GM18861 (cell line): ENCODE measurements around the gene TUNAR.

Source experiments
- ATAC-seq: cut with Tn5 transposase; IDR thresholded peaks from one replicate; pipeline ENCODE4 v1.9.1; 2021; ENCODE audit not compliant: unreplicated experiment

The TUNAR gene

DNA sequence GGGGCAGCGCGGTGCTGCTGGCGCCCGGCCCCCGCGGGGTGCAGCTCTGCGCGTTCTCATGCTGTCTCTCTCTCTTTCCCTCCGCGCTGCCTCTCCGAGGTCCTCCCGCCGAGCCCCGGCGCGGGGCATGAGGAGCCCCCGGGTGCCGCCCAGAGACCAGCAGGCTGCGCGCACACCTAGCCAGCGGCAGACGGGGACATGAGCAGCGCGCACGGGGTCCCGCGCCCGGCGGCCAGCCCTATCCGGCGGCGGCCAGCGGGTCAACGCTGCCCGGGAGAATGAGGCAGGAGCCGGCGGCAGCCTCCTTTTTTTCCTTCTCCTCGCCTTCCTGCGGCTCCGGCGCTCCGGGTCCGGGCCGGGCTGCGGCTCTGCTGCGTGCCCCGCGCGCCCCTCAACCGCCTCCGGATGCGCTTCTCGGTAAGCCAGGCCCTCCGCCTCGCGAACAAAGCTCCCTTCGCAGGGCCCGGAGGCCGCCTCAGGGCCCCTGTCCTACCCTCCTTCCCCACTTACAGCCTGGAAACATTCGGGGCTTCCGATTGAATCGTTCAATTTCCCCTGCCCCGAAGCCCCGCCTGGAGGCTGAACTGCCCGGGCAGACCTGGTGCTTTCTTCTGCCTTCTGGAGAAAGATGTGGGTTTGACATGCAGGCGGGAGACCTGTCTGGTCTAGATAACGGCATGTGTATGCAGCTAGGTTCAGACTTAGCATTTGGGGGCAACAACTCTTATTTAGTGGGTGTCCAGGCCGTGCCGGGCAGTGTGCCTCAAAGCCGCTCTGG, at the start of gene TUNAR:
Gene TUNAR (plus strand): TSS at position 72 of the 778 bp plus-strand sequence.
- no peak for ATAC-seq

DNA sequence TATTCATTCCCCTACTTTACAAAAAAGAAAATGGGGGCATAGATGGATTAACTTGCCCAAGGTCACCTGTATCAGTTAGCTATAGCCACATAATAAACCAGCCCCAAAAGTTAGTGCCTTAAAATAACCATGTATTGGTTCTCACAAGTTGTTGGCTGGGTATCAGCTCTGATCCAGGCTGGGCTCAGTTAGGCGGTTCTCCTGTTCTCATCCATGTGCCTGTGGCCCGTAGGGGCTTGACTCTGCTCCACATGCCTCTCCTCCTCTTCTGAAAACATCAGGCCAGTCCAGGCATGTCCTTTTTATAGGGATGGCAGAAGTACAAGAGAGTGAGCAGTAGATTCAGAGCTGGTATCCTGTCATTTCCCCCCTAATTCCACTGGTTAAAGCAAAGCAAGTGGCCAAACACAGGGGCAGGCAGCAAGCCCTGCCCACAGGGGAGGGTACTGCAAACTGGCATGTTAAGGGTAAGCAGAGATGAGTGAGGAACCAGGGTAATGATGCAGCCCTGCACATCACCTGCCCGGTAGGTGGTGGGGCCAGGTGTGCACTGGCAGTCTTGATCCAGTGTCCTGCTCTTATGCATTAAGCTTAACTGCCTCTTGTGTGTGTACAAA, 47.9 kb upstream of the TUNAR start:
- no peak for ATAC-seq

DNA sequence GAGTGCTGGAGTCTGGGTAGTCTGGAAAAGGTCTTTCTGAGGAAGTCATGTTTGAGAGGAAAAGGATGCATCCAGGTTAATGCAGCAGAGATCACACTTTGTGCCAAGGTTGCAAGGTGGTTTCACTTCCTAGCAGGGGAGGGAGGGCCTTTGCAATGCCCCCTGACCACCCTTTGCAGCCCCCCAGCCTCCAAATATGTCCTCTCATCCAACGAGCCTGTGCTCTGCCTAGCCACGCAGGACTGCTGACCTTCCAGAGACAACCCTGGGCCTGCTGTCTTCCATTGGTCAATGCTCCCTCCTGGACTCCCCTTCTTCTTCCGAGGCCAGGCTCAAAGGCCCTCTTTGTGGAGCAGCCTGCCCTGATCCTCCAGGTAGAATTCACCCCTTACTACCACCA, 47.3 kb upstream of the TUNAR start:
- ATAC-seq = no peak

DNA sequence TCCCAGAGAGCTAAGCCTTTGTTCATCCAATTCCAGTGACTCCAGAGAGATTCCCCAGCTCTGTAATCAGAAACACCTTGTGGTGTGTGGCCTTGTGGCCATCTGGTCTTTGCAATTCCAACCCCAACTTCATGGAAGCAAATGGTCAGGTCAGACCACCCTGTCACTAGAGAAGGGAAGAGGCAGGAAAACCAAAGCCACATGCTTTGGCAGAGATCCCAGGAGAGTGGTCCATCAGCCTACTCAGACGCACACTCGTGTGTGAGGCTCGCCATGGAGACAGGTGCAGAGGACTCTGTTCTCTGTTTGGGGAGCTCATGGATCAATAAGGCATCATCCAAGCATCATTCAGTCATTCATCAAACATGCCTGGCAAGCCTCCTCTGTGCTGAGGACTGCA, 46.2 kb upstream of the TUNAR start:
- no peak for ATAC-seq

DNA sequence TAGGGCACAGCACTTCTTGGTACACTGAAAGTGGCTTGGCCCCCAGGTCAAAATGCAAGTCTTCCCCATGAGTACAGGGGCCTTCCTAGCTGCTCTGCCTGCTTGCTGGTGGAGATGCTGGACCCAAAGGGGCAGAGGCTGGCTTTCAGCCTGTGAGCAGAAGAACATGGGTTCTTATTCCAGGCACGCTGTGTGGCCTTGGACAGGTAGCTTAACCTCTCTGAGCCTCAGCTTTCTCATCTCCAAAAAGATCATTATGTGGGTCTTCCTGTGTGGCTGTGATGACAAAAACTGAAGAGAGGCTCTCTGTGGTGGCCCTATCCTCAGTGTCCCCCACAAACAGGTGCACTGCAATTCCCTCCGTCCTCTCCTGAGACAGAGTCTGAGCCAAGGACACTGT, 45.6 kb upstream of the TUNAR start:
- no peak for ATAC-seq

GRCh38 chr14:95831468-95831867, 45.2 kb upstream of the TUNAR start:
- no peak for ATAC-seq

DNA sequence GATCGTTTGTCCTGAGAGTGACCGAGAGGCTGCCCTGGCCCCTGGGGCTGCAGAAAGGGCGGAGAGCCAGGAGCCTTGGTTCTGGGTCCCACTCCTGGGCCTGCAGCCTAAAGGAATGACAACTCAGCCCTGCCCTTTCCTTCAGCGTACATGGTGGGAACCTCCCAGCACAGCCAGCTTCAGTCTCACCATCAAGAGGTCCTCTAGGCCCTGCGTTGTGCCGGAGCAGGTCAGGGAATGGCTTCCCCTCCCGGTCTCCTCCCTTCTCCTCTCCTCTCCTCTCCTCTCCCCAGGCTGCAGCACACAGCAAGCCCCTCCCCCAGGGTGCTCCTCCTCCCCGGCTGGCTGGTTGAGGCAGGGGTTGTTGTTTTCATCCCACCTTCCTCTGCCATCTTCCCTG, 44.6 kb upstream of the TUNAR start:
- no peak for ATAC-seq

DNA sequence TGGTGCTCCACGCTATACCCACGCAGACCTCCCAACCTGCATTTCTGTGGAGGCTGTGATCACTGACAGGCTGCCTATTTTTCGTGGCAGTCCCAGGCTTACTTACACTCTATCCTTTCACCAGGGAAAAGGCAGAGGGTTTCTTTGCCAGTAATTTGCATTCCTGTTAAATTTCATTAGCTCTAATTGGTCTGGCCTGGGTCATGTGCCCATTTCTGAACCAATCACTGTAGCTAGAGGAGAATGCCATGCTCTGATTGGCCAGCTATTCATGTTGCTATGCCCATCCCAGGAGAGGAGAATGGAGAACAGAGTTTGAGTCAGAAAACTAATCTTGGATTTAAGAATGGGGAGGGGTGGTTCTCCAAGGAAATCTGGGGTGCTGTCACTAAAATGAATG, 43.2 kb upstream of the TUNAR start:
- ATAC-seq = no peak

- no peak for ATAC-seq
Measured at GRCh38 chr14:95834496-95834895, 42.1 kb upstream of the TUNAR start.

GRCh38 chr14:95835121-95835730, 41.4 kb upstream of the TUNAR start:
- ATAC-seq = no peak

- no peak for ATAC-seq
Measured at GRCh38 chr14:95838862-95839261, 37.8 kb upstream of the TUNAR start.

DNA sequence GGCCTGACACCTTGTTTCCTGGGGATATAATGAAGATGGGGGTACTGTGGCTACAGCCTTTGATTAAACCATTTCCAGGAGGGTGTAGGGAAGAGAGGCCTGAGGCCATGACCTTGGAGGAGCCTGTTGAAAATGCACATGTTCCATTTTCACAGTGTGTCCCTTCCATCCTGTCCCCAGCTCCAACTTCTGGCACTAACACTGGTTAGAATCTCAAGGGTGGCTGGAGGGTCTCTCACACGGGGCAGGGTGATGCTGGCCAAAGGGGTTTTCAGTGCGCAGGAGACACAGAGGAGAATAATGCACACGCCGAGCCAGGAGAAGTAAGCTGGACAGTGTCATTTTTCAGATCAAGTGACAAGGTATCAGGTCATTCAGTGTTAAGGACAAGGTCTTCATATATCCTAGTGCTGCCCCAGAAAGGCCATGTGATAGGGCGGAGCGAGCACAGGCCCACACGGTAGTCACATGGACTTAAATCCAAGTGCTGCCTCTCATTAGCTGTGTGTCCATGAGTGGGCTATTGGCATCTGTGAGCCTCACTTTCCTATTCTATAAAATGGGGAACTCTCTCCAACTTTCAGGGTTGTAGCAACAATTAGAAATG, 36.4 kb upstream of the TUNAR start:
- ATAC-seq = no peak

DNA sequence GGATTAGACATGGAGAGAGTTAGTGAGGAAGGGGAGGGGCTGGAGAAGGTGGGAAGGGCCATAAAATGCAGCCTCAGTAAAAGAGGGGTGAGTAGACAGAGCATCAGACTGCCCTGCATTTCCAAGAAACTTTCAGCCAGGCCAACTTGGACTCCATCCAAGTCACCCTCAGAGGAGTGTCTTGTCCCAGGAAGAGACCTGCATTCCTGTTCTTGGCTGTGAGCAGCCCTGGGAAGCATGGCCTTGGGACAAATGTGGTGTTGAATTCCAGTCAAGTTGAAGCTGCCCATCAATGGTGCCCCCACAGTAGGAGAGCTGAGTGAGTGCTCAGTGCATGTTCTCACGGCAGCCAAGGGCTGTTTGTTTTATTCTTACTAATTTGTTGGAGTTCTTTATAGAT, 35.0 kb upstream of the TUNAR start:
- ATAC-seq = no peak

GRCh38 chr14:95849761-95850160, 26.9 kb upstream of the TUNAR start:
- no peak for ATAC-seq

GRCh38 chr14:95850429-95850828, 26.2 kb upstream of the TUNAR start:
- no peak for ATAC-seq

- no peak for ATAC-seq
Measured at GRCh38 chr14:95855606-95856005, 21.0 kb upstream of the TUNAR start.

DNA sequence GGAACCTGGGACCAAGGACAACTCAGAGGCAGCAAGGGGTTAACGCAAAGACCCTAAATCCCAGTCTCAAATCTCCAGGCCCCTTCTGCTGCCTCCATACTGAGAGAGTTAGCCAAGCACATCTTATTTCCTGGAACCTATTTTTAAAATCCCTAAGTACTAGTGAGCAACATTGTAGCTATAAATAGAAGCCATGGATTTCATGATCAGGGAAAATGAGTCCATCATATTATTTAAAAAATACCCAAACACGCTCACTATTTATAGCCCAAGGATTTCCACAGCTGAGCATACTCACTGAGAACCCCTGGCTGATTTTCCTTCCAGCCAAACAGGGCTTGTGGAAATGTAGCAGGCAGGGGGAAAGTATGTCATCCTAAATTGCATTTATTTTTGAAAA, 19.4 kb upstream of the TUNAR start:
- no peak for ATAC-seq

DNA sequence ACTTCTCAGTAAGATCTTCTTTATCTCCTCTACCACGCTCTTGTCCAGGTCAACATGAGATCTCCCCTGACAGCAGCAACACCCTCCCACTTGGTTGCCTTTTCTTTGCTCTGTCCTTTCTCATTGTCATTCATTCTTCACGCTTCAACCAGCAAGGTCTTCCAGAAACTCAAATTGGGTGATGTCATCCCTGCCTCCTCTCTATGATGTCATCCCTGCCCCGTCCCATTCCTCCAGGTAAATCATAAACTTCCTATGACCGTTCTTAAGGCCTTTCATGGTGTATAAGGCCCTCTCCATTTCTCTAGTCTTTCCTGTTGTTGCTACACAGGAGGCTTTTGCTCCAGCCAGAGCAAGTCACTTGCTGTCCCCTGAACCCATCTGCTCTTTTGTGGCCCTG, 17.7 kb upstream of the TUNAR start:
- no peak for ATAC-seq

DNA sequence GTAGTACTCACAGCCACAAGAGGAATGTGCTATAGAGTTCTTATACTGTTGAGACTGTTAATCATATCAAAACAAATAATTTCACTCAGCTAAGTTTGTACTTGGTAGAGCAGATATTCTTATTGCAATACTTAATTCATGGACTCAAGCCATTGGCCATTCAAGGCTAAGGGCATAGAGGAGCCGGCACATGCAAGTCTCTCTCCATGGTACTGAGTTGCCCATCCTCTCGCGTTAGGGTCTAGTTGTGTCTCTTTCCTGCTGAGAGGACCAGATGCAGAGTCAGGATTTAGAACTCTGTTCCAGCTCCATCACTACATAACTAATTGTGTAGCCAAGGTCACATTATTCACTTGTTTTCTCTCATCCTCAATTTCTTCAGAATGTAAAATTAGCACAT, 14.4 kb upstream of the TUNAR start:
- ATAC-seq = no peak

DNA sequence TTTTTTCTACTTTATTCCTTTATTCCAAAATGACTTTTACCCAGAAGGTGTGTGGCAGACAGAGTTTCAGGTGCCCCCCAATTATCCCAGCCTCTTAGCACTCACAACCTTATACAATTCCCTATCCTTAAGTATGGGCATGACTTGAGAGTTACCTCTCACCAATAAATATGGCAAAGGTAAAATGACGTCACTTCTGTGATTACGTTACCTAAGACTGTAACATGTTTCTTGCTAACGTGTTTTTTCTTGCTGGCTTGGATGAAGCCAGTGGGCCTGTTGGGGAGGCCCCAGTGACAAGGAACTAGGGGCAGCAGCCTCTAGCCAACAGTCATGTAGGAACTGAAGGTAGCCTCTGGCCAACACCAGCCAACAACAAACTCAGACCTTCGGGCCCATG, 13.3 kb upstream of the TUNAR start:
- no peak for ATAC-seq

- no peak for ATAC-seq
Measured at GRCh38 chr14:95869776-95870175, 6.9 kb upstream of the TUNAR start.

DNA sequence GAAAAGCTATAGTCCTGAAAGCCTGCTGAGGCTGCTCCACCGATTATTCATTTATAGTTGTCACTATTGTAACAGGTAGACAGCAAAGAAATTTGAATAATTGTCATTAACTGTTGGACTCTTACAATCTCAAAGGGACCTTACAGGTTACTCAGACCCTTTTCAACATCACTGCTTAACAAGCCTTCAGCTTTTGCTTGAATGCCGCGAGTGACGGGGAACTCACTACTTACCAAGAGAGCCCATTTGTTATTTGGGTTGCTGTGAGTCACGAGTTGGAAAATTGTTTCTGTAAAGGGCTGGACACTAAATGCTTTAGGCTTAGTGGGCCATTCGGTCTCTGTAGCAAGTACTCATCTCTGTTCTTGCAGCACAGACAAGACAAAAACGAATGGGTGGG, 5.9 kb upstream of the TUNAR start:
- ATAC-seq = no peak
